Hepatocyte (in vitro differentiated cells): ENCODE data around the gene LIMS1.
"Not testable (repeated sequence)": the region's sequence is repeated elsewhere in the genome, so short reads cannot be mapped to it uniquely, and the experiment has no call there.

Source experiments
- CTCF ChIP-seq: fragments of 200-600 bp; sonication (generic); IDR thresholded peaks from 2 replicates; pipeline ENCODE4 v1.5.1; 2016; ENCODE audit warnings: antibody characterized with exemption, mild to moderate bottlenecking; ENCODE audit not compliant: poor library complexity
- EZH2phosphoT487 ChIP-seq: fragments of 200-600 bp; sonication (generic); IDR thresholded peaks from one replicate; pipeline ENCODE4 v1.6.1; 2018; ENCODE audit warnings: antibody characterized with exemption, mild to moderate bottlenecking, low read depth, moderate library complexity; ENCODE audit not compliant: unreplicated experiment, severe bottlenecking

GRCh38 chr2:108651468-108651867, 117.2 kb downstream of the LIMS1 start:
- not testable (repeated sequence) for TF ChIP-seq CTCF, EZH2phosphoT487
